ENCODE results near the gene NLRP12.

The NLRP12 gene

GRCh38 chr19:53867225-53868090 is 43.3 kb upstream of the NLRP12 start, which contains the start of gene MYADM (continued):
- TF ChIP-seq AEBP2 (tag by site-specific recombination; IDR thresholded peaks at IDR 0.05; ENCODE audit: borderline replicate concordance) (no peak), ZSCAN23 (tag by site-specific recombination; IDR thresholded peaks at IDR 0.05) (no peak), SP2 (tag by site-specific recombination; IDR thresholded peaks at IDR 0.05) (peak; percentile 78), ZNF211 (tag by site-specific recombination; IDR thresholded peaks at IDR 0.05; ENCODE audit: low read depth) (no peak), ZXDB (tag by site-specific recombination; IDR thresholded peaks at IDR 0.05) (0 out of 2 replicates have a peak, but pooled peaks have one; percentile 40), KLF10 (tag by site-specific recombination; IDR thresholded peaks at IDR 0.05) (peak; percentile 81; the same call in 1 of the 2 replicates), ZNF660 (tag by site-specific recombination; IDR thresholded peaks at IDR 0.05) (no peak), ZBTB10 (tag by site-specific recombination; IDR thresholded peaks at IDR 0.05) (peak; percentile 68; the same call in 1 of the 2 replicates)

GRCh38 chr19:53866865-53867224 is 42.7 kb upstream of the NLRP12 start:
- H3K4me1 ChIP-seq (ENCODE audit: control insufficient read depth, insufficient read depth, low read length) = peaks cover 15% of the 10 kb centered on the region
- ChIA-PET POLR2A (interaction anchor here (0.8 to 3.4 kb wide), 17 partner anchors 10 to 346 kb away, joined by 3 to 39 read pairs (median 4); partner anchors contain the start of genes CNOT3, MBOAT7, PRKCG and PRPF31), CTCF (interaction anchor here (1.1 to 1.5 kb wide), 3 partner anchors 10 to 23 kb away, joined by 3 to 4 read pairs (median 3); partner anchors contain the start of gene PRKCG)
- no peak overlapping the region; the same call in 1 of the 2 replicates for H3K4me3 ChIP-seq (ENCODE audit: low read depth, low read length)
- H3K9me3 ChIP-seq (ENCODE audit: control insufficient read depth, insufficient read depth, low read depth, low read length) = no peaks in the 10 kb centered on the region
- no peak overlapping the region for H3K27ac ChIP-seq (ENCODE audit: extremely low read depth, low read depth, low read length)
- H3K36me3 ChIP-seq (ENCODE audit: control insufficient read depth in 2 of 2, insufficient read depth in 1 of 2, low read length in 2 of 2) = no peaks in the 10 kb centered on the region; a peak in 1 of 3 replicates
- no peak for TF ChIP-seq SALL2 (tag by site-specific recombination; IDR thresholded peaks at IDR 0.05; ENCODE audit: borderline replicate concordance)
- no peak for TF ChIP-seq REST (tag by site-specific recombination; IDR thresholded peaks at IDR 0.05)
- TF ChIP-seq MYNN (tag by site-specific recombination; IDR thresholded peaks at IDR 0.05; ENCODE audit: borderline replicate concordance) = no peak
- TF ChIP-seq ZNF157 (tag by site-specific recombination; IDR thresholded peaks at IDR 0.05) = no peak
- TF ChIP-seq ZNF645 (tag by site-specific recombination; IDR thresholded peaks at IDR 0.05) = no peak
- TF ChIP-seq ZFP69B (tag by site-specific recombination; IDR thresholded peaks at IDR 0.05) = no peak
- TF ChIP-seq ZNF677 (tag by site-specific recombination; IDR thresholded peaks at IDR 0.05) = no peak
- no peak for TF ChIP-seq ZNF518A (tag by site-specific recombination; conservative IDR thresholded peaks at IDR 0.05; ENCODE audit: low read depth)
- no peak for TF ChIP-seq ZNF704 (tag by site-specific recombination; IDR thresholded peaks at IDR 0.05)
- no peak for TF ChIP-seq ZNF211 (tag by site-specific recombination; IDR thresholded peaks at IDR 0.05; ENCODE audit: low read depth)
- no peak for TF ChIP-seq ZNF174 (tag by site-specific recombination; IDR thresholded peaks at IDR 0.05)
